H9 (cell line): ENCODE results near the gene TBC1D22A. TPM values are rescaled to one million over a fixed set of nuclear protein-coding genes. Genes with fewer than 3 reads are reported as not detected.

Experiments used
- DNase-seq: peaks from one replicate; pipeline ENCODE4 v3.0.0-alpha.2; 2017
- H2AFZ ChIP-seq: one replicate; pipeline ENCODE4 v1.6.1; 2013; ENCODE audit warnings: mild to moderate bottlenecking, low read length, control low read depth, moderate library complexity
- H2AK5ac ChIP-seq: 2 replicates; pipeline ENCODE4 v1.6.1; 2013; ENCODE audit warnings: low read length, control low read depth, mixed read lengths; ENCODE audit not compliant: insufficient read length
- H2BK120ac ChIP-seq: one replicate; pipeline ENCODE4 v1.6.1; 2013; ENCODE audit warnings: low read depth, mild to moderate bottlenecking, low read length, control low read depth, inconsistent platforms; ENCODE audit not compliant: poor library complexity, severe bottlenecking
- H2BK12ac ChIP-seq: 2 replicates; pipeline ENCODE4 v1.6.1; 2013; ENCODE audit warnings: low read length, control low read depth, mixed read lengths, low read depth; ENCODE audit not compliant: insufficient read length
- H2BK15ac ChIP-seq: 2 replicates; pipeline ENCODE4 v1.6.1; 2013; ENCODE audit warnings: low read depth, low read length, control low read depth
- H2BK20ac ChIP-seq: one replicate; pipeline ENCODE4 v1.6.1; 2013; ENCODE audit warnings: low read depth, mild to moderate bottlenecking, low read length, control low read depth, inconsistent platforms; ENCODE audit not compliant: poor library complexity, severe bottlenecking
- H2BK5ac ChIP-seq: 2 replicates; pipeline ENCODE4 v1.6.1; 2013; ENCODE audit warnings: low read length, control low read depth, mixed read lengths; ENCODE audit not compliant: insufficient read length
- H3K14ac ChIP-seq: 2 replicates; pipeline ENCODE4 v1.6.1; 2013; ENCODE audit warnings: low read length, control low read depth; ENCODE audit not compliant: insufficient read depth
- H3K18ac ChIP-seq: 2 replicates; pipeline ENCODE4 v1.6.1; 2013; ENCODE audit warnings: low read depth, mild to moderate bottlenecking, mixed read lengths, low read length, control low read depth; ENCODE audit not compliant: insufficient read length
- H3K23ac ChIP-seq: 2 replicates; pipeline ENCODE4 v1.6.1; 2013; ENCODE audit warnings: low read length, control low read depth, mixed read lengths, low read depth; ENCODE audit not compliant: insufficient read length
- H3K23me2 ChIP-seq: 2 replicates; pipeline ENCODE4 v1.6.1; 2013; ENCODE audit warnings: low read depth, mild to moderate bottlenecking, mixed read lengths, low read length, control low read depth; ENCODE audit not compliant: insufficient read length, poor library complexity, severe bottlenecking
- H3K27ac ChIP-seq: 2 replicates; pipeline ENCODE4 v1.5.1; 2013; ENCODE audit warnings: low read length, control low read depth, mixed read lengths, low read depth; ENCODE audit not compliant: insufficient read length
- H3K27me3 ChIP-seq: 2 replicates; pipeline ENCODE4 v1.6.1; 2013; ENCODE audit warnings: low read length, control low read depth, inconsistent platforms; ENCODE audit not compliant: insufficient read depth
- H3K4ac ChIP-seq: 2 replicates; pipeline ENCODE4 v1.6.1; 2013; ENCODE audit warnings: low read depth, mild to moderate bottlenecking, control low read depth, inconsistent platforms, low read length, moderate library complexity
- H3K4me1 ChIP-seq: 2 replicates; pipeline ENCODE4 v1.6.1; 2013; ENCODE audit warnings: low read length, control low read depth, inconsistent platforms; ENCODE audit not compliant: insufficient read depth
- H3K4me2 ChIP-seq: 2 replicates; pipeline ENCODE4 v1.6.1; 2013; ENCODE audit warnings: low read length, control low read depth, mixed read lengths; ENCODE audit not compliant: insufficient read length, insufficient read depth
- H3K56ac ChIP-seq: 2 replicates; pipeline ENCODE4 v1.6.1; 2013; ENCODE audit warnings: low read depth, mild to moderate bottlenecking, mixed read lengths, low read length, control low read depth; ENCODE audit not compliant: insufficient read length
- H3K79me1 ChIP-seq: 2 replicates; pipeline ENCODE4 v1.6.1; 2013; ENCODE audit warnings: low read depth, mild to moderate bottlenecking, moderate library complexity, low read length, control low read depth, inconsistent platforms; ENCODE audit not compliant: insufficient read depth, poor library complexity, severe bottlenecking
- H3K79me2 ChIP-seq: 2 replicates; pipeline ENCODE4 v1.6.1; 2013; ENCODE audit warnings: low read length, control low read depth, inconsistent platforms; ENCODE audit not compliant: insufficient read depth
- H3K9ac ChIP-seq: 2 replicates; pipeline ENCODE4 v1.6.1; 2013; ENCODE audit warnings: low read length, control low read depth, mixed read lengths; ENCODE audit not compliant: insufficient read length; ENCODE audit errors: extremely low read depth
- H3K9me3 ChIP-seq: one replicate; pipeline ENCODE4 v1.6.1; 2013; ENCODE audit warnings: low read depth, low read length, inconsistent platforms; ENCODE audit not compliant: control insufficient read depth
- H3T11ph ChIP-seq: one replicate; pipeline ENCODE4 v1.6.1; 2013; ENCODE audit warnings: mild to moderate bottlenecking, low read length, control low read depth, inconsistent platforms
- H4K20me1 ChIP-seq: one replicate; pipeline ENCODE4 v1.6.1; 2013; ENCODE audit not compliant: control insufficient read depth, insufficient read length, insufficient read depth
- H4K5ac ChIP-seq: 2 replicates; pipeline ENCODE4 v1.6.1; 2013; ENCODE audit warnings: low read depth, mild to moderate bottlenecking, mixed read lengths, low read length, control low read depth; ENCODE audit not compliant: insufficient read length
- H4K8ac ChIP-seq: replicated peaks from 2 replicates; pipeline ENCODE4 v1.6.1; 2013; ENCODE audit warnings: low read length, control low read depth, mixed read lengths, low read depth; ENCODE audit not compliant: insufficient read length
- H4K91ac ChIP-seq: 2 replicates; pipeline ENCODE4 v1.6.1; 2013; ENCODE audit warnings: low read depth, mild to moderate bottlenecking, moderate library complexity, mixed read lengths, low read length, control low read depth; ENCODE audit not compliant: insufficient read length
- H3K27ac Mint-ChIP-seq, 3 experiments: 2 replicates in 2 of 3; 3 replicates in 1 of 3; pipeline ENCODE4 v1.8.0; 2020 to 2021; ENCODE audit warnings: mixed read lengths in 3 of 3, mild to moderate bottlenecking in 1 of 3, moderate library complexity in 1 of 3
- H3K27me3 Mint-ChIP-seq: 2 replicates; pipeline ENCODE4 v1.8.0; 2021; ENCODE audit warnings: low read depth, mild to moderate bottlenecking, moderate library complexity, mixed read lengths
- H3K36me3 Mint-ChIP-seq, 3 experiments: 2 replicates in 2 of 3; 3 replicates in 1 of 3; pipeline ENCODE4 v1.8.0; 2020 to 2021; ENCODE audit warnings: low read depth in 3 of 3, mixed read lengths in 3 of 3; ENCODE audit not compliant: insufficient read depth in 1 of 3
- H3K4me1 Mint-ChIP-seq, 2 experiments: 2 replicates each; pipeline ENCODE4 v1.8.0; 2020; ENCODE audit warnings: mixed read lengths in 2 of 2
- H3K4me3 Mint-ChIP-seq, 2 experiments: 2 replicates in 1 of 2; 3 replicates in 1 of 2; pipeline ENCODE4 v1.8.0; 2020 to 2021; ENCODE audit warnings: mild to moderate bottlenecking in 2 of 2, mixed read lengths in 2 of 2, moderate library complexity in 1 of 2
- H3K9me3 Mint-ChIP-seq, 2 experiments: 2 replicates in 1 of 2; 3 replicates in 1 of 2; pipeline ENCODE4 v1.8.0; 2020; ENCODE audit warnings: mild to moderate bottlenecking in 2 of 2, mixed read lengths in 2 of 2, moderate library complexity in 1 of 2
- CTCF ChIP-seq: fragments of 200-600 bp; sonication (generic); conservative IDR thresholded peaks from 3 replicates; pipeline ENCODE4 v1.8.0; 2021; ENCODE audit warnings: antibody characterized with exemption, mild to moderate bottlenecking
- WGBS: extraction: QIAGEN DNeasy Blood & Tissue Kit; methylation state at CpG from one replicate; pipeline ENCODE4 v1.1.7; 2013; ENCODE audit warnings: missing lambda C conversion rate, low lambda C conversion rate, mixed read lengths; ENCODE audit not compliant: insufficient read length; ENCODE audit errors: extremely low coverage; 5-methylcytosine and 5-hydroxymethylcytosine counted together
- total RNA-seq: library from RNA; stranded (reverse); gene quantifications from 2 replicates; pipeline ENCODE4 v1.2.1, GENCODE V29; 2021

TBC1D22A gene
- total RNA-seq, 1 experiment from 2014 or later, result 20.8 TPM

GRCh38 chr22:47151064-47151463, 388.6 kb downstream of the TBC1D22A start:
- Histone ChIP-seq H3K14ac (no peak overlapping the region; the same call in 1 of the 2 replicates), H3K23ac (no peak overlapping the region), H3K4ac (no peak overlapping the region), H3K27me3 (no peaks in the 10 kb centered on the region), H3K9me3 (no peaks in the 10 kb centered on the region), H3K79me1 (no peaks in the 10 kb centered on the region), H3T11ph (no peak overlapping the region), H2BK15ac (no peak overlapping the region), H3K4me1 (no peaks in the 10 kb centered on the region), H2AK5ac (no peak overlapping the region), H4K20me1 (no peaks in the 10 kb centered on the region), H2BK20ac (no peak overlapping the region), H2BK12ac (no peak overlapping the region), H2BK5ac (no peak overlapping the region), H3K18ac (no peak overlapping the region), H3K23me2 (no peaks in the 10 kb centered on the region), H2AFZ (no peak overlapping the region), H3K9ac (no peak overlapping the region), H3K4me2 (no peak overlapping the region), H4K91ac (no peak overlapping the region), H2BK120ac (no peak overlapping the region), H4K8ac (no peak overlapping the region), H3K56ac (no peak overlapping the region), H3K79me2 (no peaks in the 10 kb centered on the region), H3K27ac (no peak overlapping the region), H4K5ac (no peak overlapping the region)
- DNase-seq, result no peak
- no peaks in the 10 kb centered on the region; a peak in 1 of 5 replicates for H3K9me3 Mint-ChIP-seq
- TF ChIP-seq CTCF, result no peak
- H3K27me3 Mint-ChIP-seq, result no peaks in the 10 kb centered on the region
- peaks cover 2% of the 10 kb centered on the region in 2 experiments; a peak in 1 of 4 replicates for H3K4me1 Mint-ChIP-seq
- H3K4me3 Mint-ChIP-seq, result no peak overlapping the region
- H3K27ac Mint-ChIP-seq, result peak overlapping the region in 2 of 3 experiments; percentile 57 to 80; a peak in 2 of 7 replicates
- H3K36me3 Mint-ChIP-seq, result no peaks in the 10 kb centered on the region; a peak in 1 of 7 replicates
- WGBS, result no CpG with 5 or more reads among the region's 19 CpGs
